Stomach smooth muscle (tissue), 2 donors: ENCODE results near the gene EEF1AKMT4.

Experiments used
- H3K27ac ChIP-seq: one replicate; pipeline ENCODE4 v1.7.0; 2013; ENCODE audit warnings: mild to moderate bottlenecking, low read length, inconsistent platforms
- H3K27me3 ChIP-seq, 2 donors: one replicate each; pipeline ENCODE4 v1.7.0; 2013; ENCODE audit warnings: low read length in 2 of 2; ENCODE audit not compliant: insufficient read depth in 2 of 2, control insufficient read depth in 1 of 2
- H3K36me3 ChIP-seq, 2 donors: one replicate each; pipeline ENCODE4 v1.7.0; 2013; ENCODE audit warnings: low read length in 2 of 2; ENCODE audit not compliant: control insufficient read depth in 2 of 2, insufficient read depth in 2 of 2
- H3K4me1 ChIP-seq: one replicate; pipeline ENCODE4 v1.7.0; 2013; ENCODE audit warnings: low read length; ENCODE audit not compliant: control insufficient read depth, insufficient read depth
- H3K4me3 ChIP-seq, 2 donors: one replicate each; pipeline ENCODE4 v1.7.0; 2013; ENCODE audit warnings: low read length in 2 of 2
- H3K9ac ChIP-seq, 2 donors: one replicate each; pipeline ENCODE4 v1.7.0; 2013; ENCODE audit warnings: low read length in 2 of 2, mild to moderate bottlenecking in 1 of 2
- H3K9me3 ChIP-seq, 2 donors: one replicate each; pipeline ENCODE4 v1.7.0; 2013; ENCODE audit warnings: low read length in 2 of 2; ENCODE audit not compliant: control insufficient read depth in 2 of 2
- donor health status: healthy.
- donor health status: Pancreatic carcinoma.

Gene EEF1AKMT4

DNA sequence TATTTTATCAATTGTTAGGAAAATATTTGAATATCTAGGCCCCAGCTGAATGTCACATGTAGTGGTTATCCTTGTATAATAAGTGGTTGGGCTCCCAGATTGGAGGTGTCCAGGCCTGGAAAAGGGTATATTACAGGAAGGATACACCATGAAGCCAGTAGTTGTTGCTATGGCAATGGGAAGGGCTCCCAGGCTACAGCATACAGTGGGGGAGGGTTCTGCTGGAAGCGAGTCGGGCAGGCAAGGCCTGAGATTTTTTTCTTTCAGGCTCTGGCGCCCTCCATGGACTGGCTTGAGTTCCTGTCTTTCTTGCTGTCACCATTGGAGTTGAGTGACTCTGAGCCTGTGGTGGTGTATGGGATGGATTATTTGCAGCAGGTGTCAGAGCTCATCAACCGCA is 35.2 kb downstream of the EEF1AKMT4 start:
- no peak overlapping the region for H3K27ac ChIP-seq
- no peaks in the 10 kb centered on the region for H3K36me3 ChIP-seq
- H3K9me3 ChIP-seq, result no peaks in the 10 kb centered on the region
- H3K4me1 ChIP-seq, result no peaks in the 10 kb centered on the region
- no peak overlapping the region for H3K9ac ChIP-seq
- no peak overlapping the region for H3K4me3 ChIP-seq
- H3K27me3 ChIP-seq, result peaks cover 0 to 4% of the 10 kb centered on the region in 2 donors

- H3K4me3 ChIP-seq, result no peak overlapping the region
- no peaks in the 10 kb centered on the region for H3K9me3 ChIP-seq
- H3K27ac ChIP-seq, result no peak overlapping the region
- no peaks in the 10 kb centered on the region for H3K4me1 ChIP-seq
- peaks cover 0 to 9% of the 10 kb centered on the region in 2 donors for H3K27me3 ChIP-seq
- no peaks in the 10 kb centered on the region for H3K36me3 ChIP-seq
- H3K9ac ChIP-seq, result no peak overlapping the region
Measured at GRCh38 chr3:184289426-184289938, 40.0 kb downstream of the EEF1AKMT4 start.

DNA sequence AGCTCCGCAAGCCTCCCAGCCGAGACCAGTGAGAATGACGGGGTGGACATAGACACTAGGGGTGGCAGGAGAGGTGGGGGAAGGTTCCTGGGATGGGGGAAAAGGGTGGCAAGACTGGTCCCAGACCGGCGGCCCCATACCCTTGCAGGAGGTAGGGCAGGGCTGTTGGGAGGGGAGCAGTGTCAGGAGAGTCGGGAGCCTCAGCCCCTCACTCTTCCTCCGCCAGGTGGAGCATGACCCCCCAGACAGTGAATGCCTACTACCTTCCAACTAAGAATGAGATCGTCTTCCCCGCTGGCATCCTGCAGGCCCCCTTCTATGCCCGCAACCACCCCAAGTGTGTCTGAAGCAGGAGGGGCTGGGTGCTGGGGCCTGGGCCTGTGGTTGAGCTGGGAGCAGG is 40.9 kb downstream of the EEF1AKMT4 start:
- Histone ChIP-seq H3K9ac (no peak overlapping the region), H3K4me3 (no peak overlapping the region), H3K36me3 (no peaks in the 10 kb centered on the region), H3K9me3 (no peaks in the 10 kb centered on the region), H3K27ac (no peak overlapping the region), H3K4me1 (no peaks in the 10 kb centered on the region), H3K27me3 (peaks cover 0 to 7% of the 10 kb centered on the region in 2 donors)

DNA sequence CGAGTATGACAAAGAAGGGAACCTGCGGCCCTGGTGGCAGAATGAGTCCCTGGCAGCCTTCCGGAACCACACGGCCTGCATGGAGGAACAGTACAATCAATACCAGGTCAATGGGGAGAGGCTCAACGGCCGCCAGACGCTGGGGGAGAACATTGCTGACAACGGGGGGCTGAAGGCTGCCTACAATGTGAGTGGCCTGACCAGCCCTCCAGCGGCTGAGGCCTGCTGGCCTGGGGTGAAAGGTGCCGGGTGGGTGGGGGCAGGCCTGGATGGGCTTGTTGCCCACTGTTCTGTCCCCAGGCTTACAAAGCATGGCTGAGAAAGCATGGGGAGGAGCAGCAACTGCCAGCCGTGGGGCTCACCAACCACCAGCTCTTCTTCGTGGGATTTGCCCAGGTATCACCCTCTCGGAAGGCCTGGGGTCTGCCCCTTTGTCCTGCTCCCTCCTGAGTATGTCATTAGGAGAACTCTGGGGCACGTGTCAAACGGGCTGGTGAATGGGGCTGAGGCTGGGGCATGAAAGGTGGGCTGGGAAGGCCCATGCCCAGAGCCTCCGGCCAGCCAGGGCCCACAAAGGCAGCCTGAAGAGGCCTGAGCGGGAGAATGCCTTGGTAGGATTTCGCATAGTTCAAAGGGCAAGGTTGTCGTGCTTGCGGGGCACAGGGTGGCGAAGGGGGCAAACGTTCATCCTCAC is 41.7 kb downstream of the EEF1AKMT4 start:
- no peaks in the 10 kb centered on the region for H3K9me3 ChIP-seq
- no peak overlapping the region for H3K9ac ChIP-seq
- no peak overlapping the region for H3K27ac ChIP-seq
- no peaks in the 10 kb centered on the region for H3K36me3 ChIP-seq
- peaks cover 0 to 7% of the 10 kb centered on the region in 2 donors for H3K27me3 ChIP-seq
- no peak overlapping the region for H3K4me3 ChIP-seq
- H3K4me1 ChIP-seq, result no peaks in the 10 kb centered on the region

- Histone ChIP-seq H3K9ac (no peak overlapping the region), H3K27ac (no peak overlapping the region), H3K27me3 (peaks cover 0 to 7% of the 10 kb centered on the region in 2 donors), H3K4me3 (no peak overlapping the region), H3K4me1 (no peaks in the 10 kb centered on the region), H3K36me3 (no peaks in the 10 kb centered on the region), H3K9me3 (no peaks in the 10 kb centered on the region)
Measured at GRCh38 chr3:184291738-184292445, 42.4 kb downstream of the EEF1AKMT4 start.

DNA sequence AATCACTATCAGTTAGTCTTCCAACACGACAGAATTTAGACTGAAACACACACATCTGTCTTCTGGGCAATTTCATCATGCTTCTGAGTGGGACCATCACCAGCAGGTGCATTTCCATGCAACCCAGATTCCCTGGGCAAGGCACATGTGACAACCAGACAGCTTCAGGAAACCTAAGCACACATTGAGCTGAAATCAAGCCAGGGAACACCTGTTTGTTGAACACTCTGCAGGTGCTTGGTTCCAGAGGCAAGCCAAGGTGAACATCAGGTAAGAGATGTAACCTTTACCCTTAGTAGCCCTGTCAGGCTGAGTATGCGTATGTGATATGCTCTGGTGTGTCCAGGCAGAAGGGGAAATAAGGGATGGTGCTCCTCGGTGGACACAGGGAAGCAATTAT is 46.3 kb downstream of the EEF1AKMT4 start:
- Histone ChIP-seq H3K4me3 (no peak overlapping the region), H3K4me1 (peaks cover 13% of the 10 kb centered on the region), H3K9ac (no peak overlapping the region), H3K36me3 (peaks cover 3 to 4% of the 10 kb centered on the region in 2 donors), H3K9me3 (no peaks in the 10 kb centered on the region), H3K27me3 (peaks cover 0 to 2% of the 10 kb centered on the region in 2 donors), H3K27ac (no peak overlapping the region)

- Histone ChIP-seq H3K27ac (no peak overlapping the region), H3K27me3 (no peaks in the 10 kb centered on the region), H3K9me3 (no peaks in the 10 kb centered on the region), H3K4me3 (no peak overlapping the region), H3K36me3 (peaks cover 8 to 9% of the 10 kb centered on the region in 2 donors), H3K4me1 (peaks cover 14% of the 10 kb centered on the region), H3K9ac (no peak overlapping the region)
Measured at GRCh38 chr3:184296616-184297015, 47.1 kb downstream of the EEF1AKMT4 start.

DNA sequence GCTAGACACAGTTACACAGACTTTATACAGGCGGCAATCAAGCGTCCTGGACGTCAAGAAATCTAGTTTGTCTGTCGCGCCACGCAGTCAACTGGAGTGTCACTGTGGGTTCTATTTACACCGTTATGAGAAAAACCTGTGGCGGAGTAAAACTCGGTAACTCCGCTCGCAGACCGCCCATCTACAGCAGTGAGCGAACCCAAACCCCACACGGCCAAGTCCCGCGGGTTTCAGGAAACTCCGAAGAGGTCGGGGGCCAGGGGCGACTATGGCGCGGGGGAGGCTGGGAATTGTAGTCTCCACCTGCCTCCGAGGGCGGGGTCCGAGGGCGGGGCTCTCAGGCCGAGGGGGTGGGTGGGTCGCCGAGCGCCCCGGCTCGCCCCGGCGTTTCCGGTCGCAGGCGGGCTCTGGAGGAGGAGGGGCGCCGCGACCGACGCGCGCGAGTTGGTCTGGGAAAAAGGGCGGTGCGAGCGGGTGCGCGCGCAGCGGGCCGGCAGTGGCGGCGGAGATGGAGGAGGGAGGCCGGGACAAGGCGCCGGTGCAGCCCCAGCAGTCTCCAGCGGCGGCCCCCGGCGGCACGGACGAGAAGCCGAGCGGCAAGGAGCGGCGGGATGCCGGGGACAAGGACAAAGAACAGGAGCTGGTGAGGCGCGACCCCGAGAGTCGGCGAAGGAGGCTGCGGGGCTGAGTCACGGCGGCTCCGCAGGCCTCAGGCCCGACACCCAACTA is 49.5 kb downstream of the EEF1AKMT4 start, which contains the start of gene PSMD2:
Gene PSMD2 (plus strand): TSS at position 483 of the 729 bp plus-strand sequence. CDS start 26 bp downstream, at position 509.
- Histone ChIP-seq H3K4me3 (peak within 1 kb of the TSS; percentile 93 to 100), H3K27me3 (no peaks in the 10 kb centered on the region), H3K36me3 (peaks cover 31 to 32% of the 10 kb centered on the region in 2 donors), H3K27ac (peak within 1 kb of the TSS; percentile 82), H3K9ac (peak within 1 kb of the TSS; percentile 94 to 98), H3K4me1 (peaks cover 14% of the 10 kb centered on the region), H3K9me3 (no peaks in the 10 kb centered on the region)

GRCh38 chr3:184299488-184300377 is 50.3 kb downstream of the EEF1AKMT4 start:
- H3K9ac ChIP-seq, result peak overlapping the region; percentile 91 to 94
- H3K4me3 ChIP-seq, result peak overlapping the region; percentile 93 to 100
- H3K27ac ChIP-seq, result no peak overlapping the region
- no peaks in the 10 kb centered on the region for H3K9me3 ChIP-seq
- H3K27me3 ChIP-seq, result no peaks in the 10 kb centered on the region
- peaks cover 37 to 38% of the 10 kb centered on the region in 2 donors for H3K36me3 ChIP-seq
- H3K4me1 ChIP-seq, result peaks cover 14% of the 10 kb centered on the region

DNA sequence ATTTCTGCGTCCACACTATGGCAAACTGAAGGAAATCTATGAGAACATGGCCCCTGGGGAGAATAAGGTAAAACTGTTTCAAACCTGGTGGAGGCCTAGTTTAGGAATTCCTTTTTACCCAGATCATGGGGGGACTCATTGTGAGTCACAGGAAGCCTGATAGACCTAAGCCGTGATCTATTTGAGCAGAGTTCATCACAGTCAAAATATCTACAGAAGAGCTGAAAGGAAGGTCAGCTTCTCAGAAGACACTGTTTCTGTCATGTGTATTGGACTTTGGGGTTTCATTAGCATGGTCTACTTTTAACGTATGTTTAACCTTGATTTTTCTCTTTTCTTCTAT is 50.9 kb downstream of the EEF1AKMT4 start:
- Histone ChIP-seq H3K4me3 (peak overlapping the region; percentile 93 to 100), H3K4me1 (peaks cover 14% of the 10 kb centered on the region), H3K27ac (no peak overlapping the region), H3K27me3 (no peaks in the 10 kb centered on the region), H3K9me3 (no peaks in the 10 kb centered on the region), H3K36me3 (peaks cover 40% of the 10 kb centered on the region in 2 donors), H3K9ac (peak overlapping the region; percentile 91 to 94)
